SK-N-SH (cell line): ENCODE results near the gene A4GALT. TPM values are rescaled to one million over a fixed set of nuclear protein-coding genes. Genes with fewer than 3 reads are reported as not detected.

Experiments used
- CTCF ChIA-PET: fragments of 300-600, 350-600 bp; formaldehyde crosslinking; extraction: SDS; loops from one replicate; lab custom pipeline; 2021; lab: Yijun Ruan, JAX
- POLR2A ChIA-PET: fragments of 350-600 bp; sonication (Branson Sonifier 250); formaldehyde crosslinking; extraction: SDS; loops from one replicate; lab custom pipeline; 2020; ENCODE audit warnings: antibody characterized with exemption, inconsistent platforms; lab: Yijun Ruan, JAX
- DNase-seq: peaks from one replicate; pipeline ENCODE4 v3.0.0; 2012
- H2AFZ ChIP-seq: fragments of 200-600 bp; sonication (generic); 2 replicates; pipeline ENCODE4 v1.8.1; 2016; ENCODE audit warnings: antibody characterized with exemption, mild to moderate bottlenecking, low read depth
- H3F3A ChIP-seq: fragments of 200-600 bp; sonication (generic); replicated peaks from 2 replicates; pipeline ENCODE3; 2016; ENCODE audit warnings: antibody characterized with exemption, mild to moderate bottlenecking; ENCODE audit not compliant: insufficient read depth
- H3K27ac ChIP-seq, 2 experiments: fragments of 200-500 bp in 1 of 2; fragments of 200-600 bp in 1 of 2; sonication (Bioruptor generic) in 1 of 2; sonication (generic), shearing (Covaris generic) in 1 of 2; 2 replicates each; pipeline versions ENCODE4 v1.5.1 to v1.6.1; 2014 to 2016; ENCODE audit warnings: low read depth in 2 of 2, inconsistent platforms in 1 of 2, low read length in 1 of 2, mild to moderate bottlenecking in 1 of 2, mixed read lengths in 1 of 2
- H3K27me3 ChIP-seq: fragments of 200-600 bp; sonication (generic), shearing (Covaris generic); 2 replicates; pipeline ENCODE4 v1.6.1; 2016; ENCODE audit warnings: mixed run types; ENCODE audit not compliant: insufficient read depth
- H3K36me3 ChIP-seq, 2 experiments: fragments of 200-500 bp in 1 of 2; fragments of 200-600 bp in 1 of 2; sonication (Bioruptor generic) in 1 of 2; sonication (generic) in 1 of 2; replicated peaks in 1 of 2; 2 replicates each; pipeline versions ENCODE3 to v1.5.1; 2014 to 2016; ENCODE audit warnings: low read length in 1 of 2, mild to moderate bottlenecking in 1 of 2; ENCODE audit not compliant: insufficient read depth in 2 of 2, control insufficient read depth in 1 of 2
- H3K4me1 ChIP-seq, 2 experiments: fragments of 200-500 bp in 1 of 2; fragments of 200-600 bp in 1 of 2; sonication (Bioruptor generic) in 1 of 2; sonication (generic), shearing (Covaris generic) in 1 of 2; 2 replicates each; pipeline versions ENCODE4 v1.5.1 to v1.6.1; 2014 to 2016; ENCODE audit warnings: low read depth in 1 of 2, low read length in 1 of 2, mixed run types in 1 of 2; ENCODE audit not compliant: insufficient read depth in 2 of 2, control insufficient read depth in 1 of 2
- H3K4me2 ChIP-seq: fragments of 200-600 bp; sonication (generic), shearing (Covaris generic); 2 replicates; pipeline ENCODE4 v1.6.1; 2017; ENCODE audit warnings: mixed run types
- H3K4me3 ChIP-seq, 2 experiments: fragments of 200-500 bp in 1 of 2; fragments of 200-600 bp in 1 of 2; sonication (Bioruptor generic) in 1 of 2; sonication (generic), shearing (Covaris generic) in 1 of 2; 2 replicates each; pipeline versions ENCODE4 v1.5.1 to v1.8.1; 2014 to 2016; ENCODE audit warnings: low read depth in 2 of 2, inconsistent platforms in 1 of 2, low read length in 1 of 2, mild to moderate bottlenecking in 1 of 2, mixed read lengths in 1 of 2, moderate library complexity in 1 of 2
- H3K79me2 ChIP-seq: fragments of 200-600 bp; sonication (generic); 2 replicates; pipeline ENCODE4 v1.8.1; 2017; ENCODE audit warnings: mild to moderate bottlenecking; ENCODE audit not compliant: insufficient read depth
- H3K9ac ChIP-seq: fragments of 200-600 bp; sonication (generic); 2 replicates; pipeline ENCODE4 v1.6.1; 2017; ENCODE audit warnings: mixed run types
- H3K9me2 ChIP-seq: fragments of 200-600 bp; sonication (generic); 2 replicates; pipeline ENCODE4 v1.6.1; 2017; ENCODE audit warnings: mixed run types
- H3K9me3 ChIP-seq: fragments of 200-600 bp; sonication (generic); 2 replicates; pipeline ENCODE4 v1.6.1; 2017; ENCODE audit warnings: mixed run types, mild to moderate bottlenecking, moderate library complexity
- H4K20me1 ChIP-seq: fragments of 200-600 bp; sonication (generic); 2 replicates; pipeline ENCODE4 v1.6.1; 2017; ENCODE audit warnings: mild to moderate bottlenecking, mixed run types; ENCODE audit not compliant: insufficient read depth
- CHD2 ChIP-seq: fragments of 150-350 bp; IDR thresholded peaks from 2 replicates; pipeline ENCODE4 v1.6.1; 2018; ENCODE audit warnings: low read length; ENCODE audit not compliant: partially characterized antibody
- ELF1 ChIP-seq: IDR thresholded peaks from 2 replicates; pipeline ENCODE4 v1.4.0; 2012
- EP300 ChIP-seq, 2 experiments: IDR thresholded peaks; 2 replicates each; pipeline versions ENCODE4 v1.4.0 to v1.6.1; 2012; ENCODE audit warnings: borderline replicate concordance in 1 of 2, low read depth in 1 of 2, low read length in 1 of 2
- EZH2phosphoT487 ChIP-seq: fragments of 200-600 bp; sonication (generic); IDR thresholded peaks from 2 replicates; pipeline ENCODE4 v1.6.1; 2017; ENCODE audit warnings: low read depth, mixed run types, mild to moderate bottlenecking, antibody characterized with exemption, moderate library complexity, borderline replicate concordance
- FOSL2 ChIP-seq: IDR thresholded peaks from 2 replicates; pipeline ENCODE4 v1.4.0; 2012; ENCODE audit warnings: low read depth, mild to moderate bottlenecking, moderate library complexity, borderline replicate concordance
- FOXJ3 ChIP-seq: sonication (generic); formaldehyde crosslinking; IDR thresholded peaks from 2 replicates; pipeline ENCODE4 v1.5.1; 2020; ENCODE audit warnings: mild to moderate bottlenecking, missing genetic modification reagents
- FOXM1 ChIP-seq: IDR thresholded peaks from 2 replicates; pipeline ENCODE4 v1.4.0; 2012; ENCODE audit warnings: low read depth, mild to moderate bottlenecking
- GABPA ChIP-seq: IDR thresholded peaks from 2 replicates; pipeline ENCODE4 v1.4.0; 2012; ENCODE audit warnings: low read depth, mild to moderate bottlenecking
- GATA2 ChIP-seq: sonication (generic); formaldehyde crosslinking; IDR thresholded peaks from 2 replicates; pipeline ENCODE4 v1.5.0; 2020; ENCODE audit warnings: mild to moderate bottlenecking, missing genetic modification reagents
- JUND ChIP-seq: IDR thresholded peaks from 2 replicates; pipeline ENCODE4 v1.4.0; 2012
- MAX ChIP-seq: IDR thresholded peaks from 2 replicates; pipeline ENCODE4 v1.4.0; 2012; ENCODE audit warnings: low read depth
- MEF2A ChIP-seq: IDR thresholded peaks from 2 replicates; pipeline ENCODE4 v1.4.0; 2012; ENCODE audit warnings: low read depth, borderline replicate concordance
- MXI1 ChIP-seq: IDR thresholded peaks from 2 replicates; pipeline ENCODE4 v1.6.1; 2012; ENCODE audit warnings: mild to moderate bottlenecking, low read depth, low read length, improper control_type of control experiment
- NFIC ChIP-seq: IDR thresholded peaks from 2 replicates; pipeline ENCODE4 v1.4.0; 2012; ENCODE audit warnings: borderline replicate concordance
- POLR2AphosphoS5 ChIP-seq: IDR thresholded peaks from 2 replicates; pipeline ENCODE4 v1.6.1; 2012; ENCODE audit warnings: low read depth, low read length
- REST ChIP-seq: IDR thresholded peaks from 2 replicates; pipeline ENCODE4 v1.6.1; 2012; ENCODE audit warnings: mild to moderate bottlenecking, low read depth, low read length, moderate library complexity
- RFX5 ChIP-seq: IDR thresholded peaks from 2 replicates; pipeline ENCODE4 v1.6.1; 2012; ENCODE audit warnings: mild to moderate bottlenecking, improper control_type of control experiment, low read length
- SIN3A ChIP-seq: IDR thresholded peaks from 2 replicates; pipeline ENCODE4 v1.6.1; 2012; ENCODE audit warnings: low read depth, mild to moderate bottlenecking, low read length, moderate library complexity, borderline replicate concordance
- SMC3 ChIP-seq: IDR thresholded peaks from 2 replicates; pipeline ENCODE4 v1.6.1; 2012; ENCODE audit warnings: low read depth, low read length, improper control_type of control experiment
- TCF12 ChIP-seq: IDR thresholded peaks from 2 replicates; pipeline ENCODE4 v1.4.0; 2012
- TEAD4 ChIP-seq: IDR thresholded peaks from 2 replicates; pipeline ENCODE4 v1.4.0; 2012; ENCODE audit warnings: mild to moderate bottlenecking, borderline replicate concordance; ENCODE audit not compliant: insufficient read depth
- YY1 ChIP-seq: IDR thresholded peaks from 2 replicates; pipeline ENCODE4 v1.4.0; 2012; ENCODE audit warnings: low read depth, mild to moderate bottlenecking
- ZBTB33 ChIP-seq: IDR thresholded peaks from 2 replicates; pipeline ENCODE4 v1.4.0; 2012; ENCODE audit warnings: low read depth, borderline replicate concordance
- WGBS: methylation state at CpG from one replicate; pipeline ENCODE4 v1.1.6; 2017; ENCODE audit warnings: low lambda C conversion rate; 5-methylcytosine and 5-hydroxymethylcytosine counted together
- polyA plus RNA-seq, 3 experiments: library from polyadenylated mRNA; depleted of rRNA; stranded (reverse); fragments of >200 nt; gene quantifications; 2 replicates each; pipeline ENCODE4 v1.2.3, GENCODE V29; 2012
- TF ChIP-seq, protein P1 (sequence below): fragments of 150-350 bp; IDR thresholded peaks from 2 replicates; pipeline ENCODE4 v1.6.1; 2017; ENCODE audit warnings: antibody characterized with exemption, low read length, low read depth, borderline replicate concordance
- TF ChIP-seq, protein P2 (sequence below): fragments of 200-600 bp; sonication (generic); IDR thresholded peaks from 2 replicates; pipeline ENCODE4 v1.6.1; 2017; ENCODE audit warnings: antibody characterized with exemption, mild to moderate bottlenecking, moderate library complexity

The A4GALT gene
- polyA plus RNA-seq, 1 of the 3 experiments (the other 2 are of a cell fraction): 9.5 TPM

- POLR2A ChIA-PET: no interaction called here
- H3K9ac ChIP-seq: no peak overlapping the region
- H2AFZ ChIP-seq: no peak overlapping the region
- peaks cover 0 to 6% of the 10 kb centered on the region in 2 experiments; a peak in 1 of 4 replicates for H3K4me1 ChIP-seq
- H3K36me3 ChIP-seq: no peaks in the 10 kb centered on the region
- H3K4me3 ChIP-seq: no peak overlapping the region
- H3K27ac ChIP-seq: peak overlapping the region in 1 of 2 experiments; percentile 53; a peak in 2 of 4 replicates
- H3F3A ChIP-seq: no peaks in the 10 kb centered on the region
- WGBS: no CpG with 5 or more reads among the region's 16 CpGs
- no peaks in the 10 kb centered on the region for H3K9me3 ChIP-seq
- CTCF ChIA-PET: no interaction called here
- no peak for DNase-seq
- H3K27me3 ChIP-seq: no peaks in the 10 kb centered on the region
- no peak overlapping the region for H3K4me2 ChIP-seq
- H3K9me2 ChIP-seq: no peaks in the 10 kb centered on the region
- H3K79me2 ChIP-seq: no peaks in the 10 kb centered on the region
- H4K20me1 ChIP-seq: no peaks in the 10 kb centered on the region
- TF ChIP-seq YY1 (peak; percentile 30; the same call in 1 of the 2 replicates), JUND (peak; percentile 42; the same call in 1 of the 2 replicates), ZBTB33 (no peak), FOXM1 (no peak), MEF2A (peak; percentile 65; the same call in 1 of the 2 replicates), SIN3A (no peak), ELF1 (0 out of 2 replicates have a peak, but pooled peaks have one; percentile 16), TCF12 (peak; percentile 54; the same call in 1 of the 2 replicates), SMC3 (no peak), MAX (peak; percentile 73), FOSL2 (peak; percentile 60; the same call in 1 of the 2 replicates), EZH2phosphoT487 (no peak), GATA2 (no peak), POLR2AphosphoS5 (no peak), MXI1 (no peak), EP300 (IDR thresholded peaks at IDR 0.05; ENCODE audit: borderline replicate concordance in 1 of 2, low read depth in 1 of 2, low read length in 1 of 2) (peak in 1 of 2 experiments; percentile 54; a peak in 1 of 4 replicates), NFIC (peak; percentile 90), TEAD4 (peak; percentile 37; the same call in 1 of the 2 replicates), RFX5 (no peak), CHD2 (no peak), GABPA (no peak), REST (no peak), FOXJ3 (CRISPR knock-in tag) (no peak)
- TF ChIP-seq, protein P1, sequence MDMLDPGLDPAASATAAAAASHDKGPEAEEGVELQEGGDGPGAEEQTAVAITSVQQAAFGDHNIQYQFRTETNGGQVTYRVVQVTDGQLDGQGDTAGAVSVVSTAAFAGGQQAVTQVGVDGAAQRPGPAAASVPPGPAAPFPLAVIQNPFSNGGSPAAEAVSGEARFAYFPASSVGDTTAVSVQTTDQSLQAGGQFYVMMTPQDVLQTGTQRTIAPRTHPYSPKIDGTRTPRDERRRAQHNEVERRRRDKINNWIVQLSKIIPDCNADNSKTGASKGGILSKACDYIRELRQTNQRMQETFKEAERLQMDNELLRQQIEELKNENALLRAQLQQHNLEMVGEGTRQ: no peak
- TF ChIP-seq, protein P2, sequence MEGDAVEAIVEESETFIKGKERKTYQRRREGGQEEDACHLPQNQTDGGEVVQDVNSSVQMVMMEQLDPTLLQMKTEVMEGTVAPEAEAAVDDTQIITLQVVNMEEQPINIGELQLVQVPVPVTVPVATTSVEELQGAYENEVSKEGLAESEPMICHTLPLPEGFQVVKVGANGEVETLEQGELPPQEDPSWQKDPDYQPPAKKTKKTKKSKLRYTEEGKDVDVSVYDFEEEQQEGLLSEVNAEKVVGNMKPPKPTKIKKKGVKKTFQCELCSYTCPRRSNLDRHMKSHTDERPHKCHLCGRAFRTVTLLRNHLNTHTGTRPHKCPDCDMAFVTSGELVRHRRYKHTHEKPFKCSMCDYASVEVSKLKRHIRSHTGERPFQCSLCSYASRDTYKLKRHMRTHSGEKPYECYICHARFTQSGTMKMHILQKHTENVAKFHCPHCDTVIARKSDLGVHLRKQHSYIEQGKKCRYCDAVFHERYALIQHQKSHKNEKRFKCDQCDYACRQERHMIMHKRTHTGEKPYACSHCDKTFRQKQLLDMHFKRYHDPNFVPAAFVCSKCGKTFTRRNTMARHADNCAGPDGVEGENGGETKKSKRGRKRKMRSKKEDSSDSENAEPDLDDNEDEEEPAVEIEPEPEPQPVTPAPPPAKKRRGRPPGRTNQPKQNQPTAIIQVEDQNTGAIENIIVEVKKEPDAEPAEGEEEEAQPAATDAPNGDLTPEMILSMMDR: no peak
Measured at GRCh38 chr22:42697542-42698013, 23.1 kb downstream of the A4GALT start.
